Measurements from ENCODE around the gene TUBA1C. TPM values are rescaled to one million over a fixed set of nuclear protein-coding genes. Genes with fewer than 3 reads are reported as not detected.

Gene TUBA1C
- total and polyA plus RNA-seq, 9 of the 15 experiments (the other 6 are each of a cell fraction or from before 2014, with no cell fraction given) = 755 to 3,012 (median 914) TPM

GRCh38 chr12:49296836-49297694, 32.2 kb downstream of the TUBA1C start:
- Histone ChIP-seq H3K9me1 (ENCODE audit: control insufficient read depth, insufficient read depth, low read length) (peaks cover 10% of the 10 kb centered on the region), H3K4me3 (peak overlapping the region; percentile 43), H4K20me1 (replicated peaks; ENCODE audit: control insufficient read depth, insufficient read depth, low read length) (no peaks in the 10 kb centered on the region), H2AFZ (ENCODE audit: low read depth, low read length) (peak overlapping the region; percentile 92), H3K4me2 (ENCODE audit: insufficient read depth, low read length) (peak overlapping the region; percentile 85), H3K4me1 (replicated peaks in 1 of 2; ENCODE audit: control insufficient read depth in 2 of 2, insufficient read depth in 2 of 2, low read length in 2 of 2) (peaks cover 19 to 62% of the 10 kb centered on the region in 2 experiments; a peak in 4 of 5 replicates), H3K9me3 (replicated peaks; ENCODE audit: control insufficient read depth, insufficient read depth, low read depth, low read length) (no peaks in the 10 kb centered on the region), H3K36me3 (ENCODE audit: control insufficient read depth, insufficient read depth, low read length) (no peaks in the 10 kb centered on the region), H3K9ac (ENCODE audit: insufficient read depth in 1 of 2, low read depth in 2 of 2, low read length in 2 of 2) (peak overlapping the region; percentile 16 to 89; a peak in 3 of 4 replicates), H3K27me3 (ENCODE audit: control insufficient read depth in 2 of 2, insufficient read depth in 2 of 2, low read length in 2 of 2) (no peaks in the 10 kb centered on the region), H3K79me2 (ENCODE audit: control insufficient read depth, insufficient read depth, low read length) (no peaks in the 10 kb centered on the region), H3K27ac (ENCODE audit: extremely low read depth, low read depth, low read length) (no peak overlapping the region)
- in situ Hi-C loops (cut with MboI) (no loop called here), intact Hi-C loops (cut with micrococcal nuclease) (no loop called here)
- CTCF ChIA-PET (ENCODE audit: low intra/inter-chr PET ratio) = interaction anchor here (0.5 to 2.0 kb wide), 2 partner anchors 45 to 162 kb away, joined by 6 to 7 read pairs; no protein-coding TSS in a partner anchor
- no TSS peak for BruUV-seq (replicated peaks)
- WGBS (ENCODE audit: insufficient coverage, low coverage, missing lambda C conversion rate) = 2% methylated on average over 58 of the region's 77 CpGs
- ATAC-seq = peak; percentile 92
- peak; percentile 89 to 91 (median 90) for DNase-seq (ENCODE audit: extremely low read depth in 1 of 4, low spot score in 3 of 4)
- POLR2A ChIA-PET = interaction anchor here (0.6 to 2.9 kb wide), 11 partner anchors 9 to 1370 kb away, joined by 3 to 10 read pairs (median 4); partner anchors contain the start of genes DNAJC22 and TROAP
- FAIRE-seq = peak; percentile 74
- no peak for TF ChIP-seq ZNF224 (CRISPR knock-in tag; IDR thresholded peaks at IDR 0.05)
- no peak for TF ChIP-seq CREB5 (CRISPR knock-in tag; IDR thresholded peaks at IDR 0.05)
- TF ChIP-seq CEBPZ (IDR thresholded peaks at IDR 0.05; ENCODE audit: borderline replicate concordance, low read depth, low read length) = no peak
- no peak for TF ChIP-seq ZBTB49 (CRISPR knock-in tag; IDR thresholded peaks at IDR 0.05; ENCODE audit: borderline replicate concordance)
- TF ChIP-seq SIRT6 (IDR thresholded peaks at IDR 0.05; ENCODE audit: low read depth, low read length) = no peak
- TF ChIP-seq ZNF24 (IDR thresholded peaks at IDR 0.05) = no peak
- TF ChIP-seq ZC3H11A (IDR thresholded peaks at IDR 0.05; ENCODE audit: low read depth, low read length) = no peak
- no peak for TF ChIP-seq SMARCB1 (IDR thresholded peaks at IDR 0.05; ENCODE audit: insufficient read length, low read depth)
- TF ChIP-seq NRF1 (conservative IDR thresholded peaks at IDR 0.05 in 1 of 2, IDR thresholded peaks at IDR 0.05 in 1 of 2) = peak; percentile 74 to 77
- no peak for TF ChIP-seq POU5F1 (IDR thresholded peaks at IDR 0.05; ENCODE audit: borderline replicate concordance, low read depth, low read length, partially characterized antibody)
- peak; percentile 44; the same call in 1 of the 2 replicates for TF ChIP-seq CXXC5 (CRISPR knock-in tag; IDR thresholded peaks at IDR 0.05)

All from K562 (cell line).